Central memory CD8-positive, alpha-beta T cell (primary cell): ENCODE results near the gene SVOPL.

ENCODE experiments used
- ATAC-seq: fragments of 150-1000 bp; cut with Tn5 transposase; replicated peaks from 2 replicates; pipeline ENCODE4 v1.10.0; 2022; ENCODE audit warnings: mild to moderate bottlenecking, moderate FRiP score, moderate number of reproducible peaks; ENCODE audit not compliant: poor library complexity, severe bottlenecking; ENCODE audit errors: extremely low read depth
- DNase-seq, 2 donors: peaks; one replicate each; pipeline ENCODE4 v3.0.0; 2021; ENCODE audit warnings: low spot score in 2 of 2
- H3K27ac Mint-ChIP-seq: one replicate; pipeline ENCODE4 v1.8.0; 2022; ENCODE audit warnings: low read depth, mild to moderate bottlenecking, moderate library complexity, mixed read lengths
- H3K27me3 Mint-ChIP-seq: one replicate; pipeline ENCODE4 v1.8.0; 2022; ENCODE audit warnings: mixed read lengths
- H3K36me3 Mint-ChIP-seq: one replicate; pipeline ENCODE4 v1.8.0; 2022; ENCODE audit warnings: mild to moderate bottlenecking, moderate library complexity, mixed read lengths; ENCODE audit not compliant: insufficient read depth
- H3K4me1 Mint-ChIP-seq: one replicate; pipeline ENCODE4 v1.8.0; 2022; ENCODE audit warnings: mixed read lengths
- H3K4me3 Mint-ChIP-seq: one replicate; pipeline ENCODE4 v1.8.0; 2022; ENCODE audit warnings: mild to moderate bottlenecking, moderate library complexity, mixed read lengths
- H3K9me3 Mint-ChIP-seq: one replicate; pipeline ENCODE4 v1.8.0; 2022; ENCODE audit warnings: mixed read lengths

SVOPL gene

GRCh38 chr7:138556771-138557484, 144.2 kb downstream of the SVOPL start:
- DNase-seq: no peak
- Mint-ChIP-seq H3K27ac (no peak overlapping the region), H3K9me3 (peaks cover 5% of the 10 kb centered on the region)

GRCh38 chr7:138555684-138556083, 145.5 kb downstream of the SVOPL start:
- DNase-seq (no peak), ATAC-seq (no peak)
- Mint-ChIP-seq H3K36me3 (peaks cover 30% of the 10 kb centered on the region), H3K27ac (no peak overlapping the region), H3K4me1 (no peaks in the 10 kb centered on the region), H3K27me3 (no peaks in the 10 kb centered on the region), H3K9me3 (peaks cover under 1% of the 10 kb centered on the region), H3K4me3 (no peak overlapping the region)

More at GRCh38 chr7:138556771-138557484, 144.2 kb downstream of the SVOPL start:
- no peak overlapping the region for H3K4me3 Mint-ChIP-seq
- no peak for ATAC-seq
- peaks cover 27% of the 10 kb centered on the region for H3K36me3 Mint-ChIP-seq
- no peaks in the 10 kb centered on the region for H3K27me3 Mint-ChIP-seq
- no peaks in the 10 kb centered on the region for H3K4me1 Mint-ChIP-seq

GRCh38 chr7:138554674-138555073, 146.5 kb downstream of the SVOPL start:
- Mint-ChIP-seq H3K36me3 (peaks cover 32% of the 10 kb centered on the region), H3K4me1 (peaks cover 2% of the 10 kb centered on the region)

GRCh38 chr7:138553805-138554204, 147.4 kb downstream of the SVOPL start:
- Mint-ChIP-seq H3K9me3 (peaks cover 6% of the 10 kb centered on the region), H3K36me3 (peaks cover 32% of the 10 kb centered on the region), H3K27ac (no peak overlapping the region), H3K4me3 (no peak overlapping the region), H3K4me1 (peaks cover 5% of the 10 kb centered on the region), H3K27me3 (no peaks in the 10 kb centered on the region)
- DNase-seq (no peak), ATAC-seq (no peak)

More at GRCh38 chr7:138554674-138555073, 146.5 kb downstream of the SVOPL start:
- Mint-ChIP-seq H3K27me3 (no peaks in the 10 kb centered on the region), H3K27ac (no peak overlapping the region), H3K9me3 (peaks cover 2% of the 10 kb centered on the region), H3K4me3 (no peak overlapping the region)
- DNase-seq (no peak), ATAC-seq (no peak)

- no peak overlapping the region for H3K27ac Mint-ChIP-seq
- peaks cover 5% of the 10 kb centered on the region for H3K4me1 Mint-ChIP-seq
- ATAC-seq (no peak), DNase-seq (no peak)
- H3K36me3 Mint-ChIP-seq: peaks cover 34% of the 10 kb centered on the region
- peaks cover 6% of the 10 kb centered on the region for H3K9me3 Mint-ChIP-seq
- H3K27me3 Mint-ChIP-seq: no peaks in the 10 kb centered on the region
- H3K4me3 Mint-ChIP-seq: no peak overlapping the region
Measured at GRCh38 chr7:138551102-138551501, 150.1 kb downstream of the SVOPL start.

- no peak overlapping the region for H3K27ac Mint-ChIP-seq
- H3K27me3 Mint-ChIP-seq: no peaks in the 10 kb centered on the region
- no peak for DNase-seq
- peaks cover 31% of the 10 kb centered on the region for H3K36me3 Mint-ChIP-seq
- H3K4me1 Mint-ChIP-seq: peaks cover 5% of the 10 kb centered on the region
- no peak overlapping the region for H3K4me3 Mint-ChIP-seq
- no peak for ATAC-seq
- H3K9me3 Mint-ChIP-seq: peaks cover 6% of the 10 kb centered on the region
Measured at GRCh38 chr7:138550337-138550736, 150.8 kb downstream of the SVOPL start.

GRCh38 chr7:138549082-138549481, 152.1 kb downstream of the SVOPL start:
- DNase-seq: no peak
- peaks cover 6% of the 10 kb centered on the region for H3K9me3 Mint-ChIP-seq
- no peaks in the 10 kb centered on the region for H3K27me3 Mint-ChIP-seq
- no peak overlapping the region for H3K4me3 Mint-ChIP-seq
- H3K4me1 Mint-ChIP-seq: peaks cover 5% of the 10 kb centered on the region
- H3K27ac Mint-ChIP-seq: no peak overlapping the region
- no peak for ATAC-seq
- H3K36me3 Mint-ChIP-seq: peaks cover 25% of the 10 kb centered on the region

GRCh38 chr7:138546829-138547228, 154.3 kb downstream of the SVOPL start:
- Mint-ChIP-seq H3K27ac (no peak overlapping the region), H3K4me1 (peaks cover 11% of the 10 kb centered on the region), H3K27me3 (no peaks in the 10 kb centered on the region), H3K4me3 (no peak overlapping the region), H3K36me3 (peaks cover 15% of the 10 kb centered on the region), H3K9me3 (peaks cover 6% of the 10 kb centered on the region)
- DNase-seq: no peak
- no peak for ATAC-seq

GRCh38 chr7:138546064-138546619, 155.0 kb downstream of the SVOPL start:
- Mint-ChIP-seq H3K27ac (no peak overlapping the region), H3K4me1 (peaks cover 15% of the 10 kb centered on the region), H3K4me3 (no peak overlapping the region), H3K36me3 (peaks cover 15% of the 10 kb centered on the region), H3K9me3 (peaks cover 6% of the 10 kb centered on the region), H3K27me3 (no peaks in the 10 kb centered on the region)
- ATAC-seq (no peak), DNase-seq (no peak)

- Mint-ChIP-seq H3K27me3 (no peaks in the 10 kb centered on the region), H3K9me3 (peaks cover 6% of the 10 kb centered on the region), H3K36me3 (peaks cover 14% of the 10 kb centered on the region), H3K4me1 (peaks cover 15% of the 10 kb centered on the region), H3K4me3 (no peak overlapping the region), H3K27ac (no peak overlapping the region)
- DNase-seq (no peak), ATAC-seq (no peak)
Measured at GRCh38 chr7:138545123-138545522, 156.0 kb downstream of the SVOPL start.
